Hepatocyte (in vitro differentiated cells): ENCODE data around the gene ARSD.

Experiments
- EZH2 ChIP-seq: fragments of 200-600 bp; sonication (generic); IDR thresholded peaks from 2 replicates; pipeline ENCODE4 v1.6.1; 2016; ENCODE audit warnings: antibody characterized with exemption, mild to moderate bottlenecking, borderline replicate concordance
- TF ChIP-seq, protein P1 (sequence below): fragments of 200-600 bp; sonication (generic); IDR thresholded peaks from 2 replicates; pipeline ENCODE4 v1.5.1; 2016; ENCODE audit warnings: antibody characterized with exemption, mild to moderate bottlenecking; ENCODE audit not compliant: poor library complexity

DNA sequence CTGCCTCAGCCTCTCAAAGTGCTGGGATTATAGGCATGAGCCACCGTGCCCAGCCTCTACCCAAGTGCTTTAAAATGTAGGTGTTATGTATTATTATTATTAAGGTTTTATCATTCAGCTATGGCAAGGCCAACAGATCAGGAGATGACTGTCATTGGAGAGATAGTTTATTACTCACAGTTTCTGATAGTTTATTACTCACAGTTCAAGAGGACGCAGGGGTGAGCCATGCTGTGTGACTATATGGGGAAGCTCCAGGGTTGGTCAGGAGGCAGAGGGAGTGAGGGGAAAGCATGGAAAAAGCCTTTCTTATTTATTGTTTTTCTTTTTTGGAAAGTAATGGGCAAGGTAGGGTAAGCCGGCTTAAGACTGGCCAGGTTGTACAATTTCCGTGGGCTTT is 25.4 kb upstream of the ARSD start:
- TF ChIP-seq, protein P1, sequence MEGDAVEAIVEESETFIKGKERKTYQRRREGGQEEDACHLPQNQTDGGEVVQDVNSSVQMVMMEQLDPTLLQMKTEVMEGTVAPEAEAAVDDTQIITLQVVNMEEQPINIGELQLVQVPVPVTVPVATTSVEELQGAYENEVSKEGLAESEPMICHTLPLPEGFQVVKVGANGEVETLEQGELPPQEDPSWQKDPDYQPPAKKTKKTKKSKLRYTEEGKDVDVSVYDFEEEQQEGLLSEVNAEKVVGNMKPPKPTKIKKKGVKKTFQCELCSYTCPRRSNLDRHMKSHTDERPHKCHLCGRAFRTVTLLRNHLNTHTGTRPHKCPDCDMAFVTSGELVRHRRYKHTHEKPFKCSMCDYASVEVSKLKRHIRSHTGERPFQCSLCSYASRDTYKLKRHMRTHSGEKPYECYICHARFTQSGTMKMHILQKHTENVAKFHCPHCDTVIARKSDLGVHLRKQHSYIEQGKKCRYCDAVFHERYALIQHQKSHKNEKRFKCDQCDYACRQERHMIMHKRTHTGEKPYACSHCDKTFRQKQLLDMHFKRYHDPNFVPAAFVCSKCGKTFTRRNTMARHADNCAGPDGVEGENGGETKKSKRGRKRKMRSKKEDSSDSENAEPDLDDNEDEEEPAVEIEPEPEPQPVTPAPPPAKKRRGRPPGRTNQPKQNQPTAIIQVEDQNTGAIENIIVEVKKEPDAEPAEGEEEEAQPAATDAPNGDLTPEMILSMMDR = no peak
- no peak for TF ChIP-seq EZH2
